Motor neuron (in vitro differentiated cells): ENCODE results near the gene HS6ST1. TPM values are rescaled to one million over a fixed set of nuclear protein-coding genes. Genes with fewer than 3 reads are reported as not detected.

Experiments
- ATAC-seq, 8 experiments: fragments of 200-7000 bp; cut with Tn5 transposase; replicated peaks in 6 of 8; 2 replicates each; pipeline ENCODE4 v1.8.0; 2021; ENCODE audit warnings: mild to moderate bottlenecking in 8 of 8, moderate library complexity in 8 of 8
- H3K27ac ChIP-seq, 2 donors: fragments of 250-450 bp; sonication (Bioruptor Pico); 2 replicates each; pipeline ENCODE4 v1.9.0; 2021; ENCODE audit warnings: antibody characterized with exemption in 2 of 2, mild to moderate bottlenecking in 2 of 2, moderate library complexity in 1 of 2
- H3K4me1 ChIP-seq, 2 donors: fragments of 250-450 bp; sonication (Bioruptor Pico); replicated peaks in 1 of 2; 2 replicates each; pipeline ENCODE4 v1.6.1; 2021; ENCODE audit warnings: antibody characterized with exemption in 2 of 2, mild to moderate bottlenecking in 2 of 2, moderate library complexity in 1 of 2
- H3K4me3 ChIP-seq, 5 donors: fragments of 250-450 bp; sonication (Bioruptor Pico); 2 replicates each; pipeline ENCODE4 v1.9.0; 2021; ENCODE audit warnings: antibody characterized with exemption in 5 of 5, mild to moderate bottlenecking in 5 of 5, moderate library complexity in 4 of 5
- WGBS, 10 experiments: fragments of 450-650 bp; shearing (Covaris generic); methylation state at CpG; one replicate each; pipeline ENCODE4 v1.0.0; 2022; 5-methylcytosine and 5-hydroxymethylcytosine counted together
- in situ Hi-C, 9 experiments: fragments of 400-800 bp; cut with MboI; loops; one replicate each; pipeline ENCODE4 v1.15.0; 2021; ENCODE audit warnings: low sequenced_read_pairs in 9 of 9, low pct_unique_long_range_greater_than_20kb in 2 of 9; ENCODE audit not compliant: unreplicated experiment in 9 of 9
- total RNA-seq, 8 experiments: library from RNA; unstranded; fragments of 300-600 nt; gene quantifications; 2 replicates each; pipeline versions ENCODE4 v1.2.3 to v1.2.4, GENCODE V29; 2022

Gene HS6ST1
- total RNA-seq, 8 experiments from 2014 or later: 8.4 to 111 (median 54.1) TPM

DNA sequence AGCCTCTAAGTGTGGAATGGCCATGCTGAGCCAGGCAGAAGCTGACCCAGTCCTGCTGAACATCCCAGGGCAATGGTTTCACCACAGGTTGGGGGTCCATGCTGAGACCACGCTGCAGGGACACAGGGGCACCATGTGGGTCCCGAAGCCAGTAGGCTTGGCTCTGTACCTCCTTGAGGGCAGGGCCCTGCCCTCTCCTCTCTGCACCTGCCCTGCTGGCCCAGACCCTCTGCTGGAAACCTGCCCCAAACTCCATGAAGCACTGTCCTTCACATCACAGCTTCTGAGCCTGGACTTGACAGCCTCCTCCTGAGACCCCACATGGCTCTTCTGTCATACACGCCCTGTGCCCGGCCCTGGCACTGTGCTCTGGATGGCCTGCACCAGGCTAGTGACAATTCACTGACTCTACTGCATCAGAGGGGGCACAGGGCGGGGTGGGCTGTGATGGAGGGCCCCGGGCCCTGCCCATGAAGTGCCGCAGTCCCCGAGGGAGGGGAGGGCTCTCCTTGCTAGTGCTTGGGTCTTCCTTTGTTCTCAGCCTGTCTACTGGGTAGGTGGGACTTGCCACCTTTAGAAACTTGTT is 24.7 kb downstream of the HS6ST1 start:
- Histone ChIP-seq H3K4me3 (no peak overlapping the region), H3K4me1 (peaks cover 9 to 27% of the 10 kb centered on the region in 2 donors), H3K27ac (peak overlapping the region in 1 of 2 donors; percentile 36)
- ATAC-seq: no peak
- 100% methylated on average over 1 to 2 of the region's 8 CpGs; no CpG with 5 or more reads in 7 of the 10 experiments for WGBS, 10 experiments
- in situ Hi-C loops: no loop called here

DNA sequence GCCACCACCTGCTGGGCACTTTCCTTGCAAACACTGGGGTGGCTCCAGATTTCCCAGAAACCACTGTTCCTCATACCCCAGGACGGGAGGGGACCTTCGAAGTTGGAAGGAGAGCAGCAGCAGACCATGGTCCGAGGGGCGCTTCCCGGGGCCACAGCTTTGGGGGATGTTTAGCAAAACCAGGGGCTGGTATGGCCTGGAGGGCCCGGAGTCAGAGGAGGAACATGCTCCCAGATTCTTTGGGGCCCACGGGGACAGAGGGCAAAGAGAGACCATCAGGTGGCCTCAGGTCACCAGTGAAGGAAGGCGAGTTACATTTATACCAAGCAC is 25.3 kb downstream of the HS6ST1 start:
- Histone ChIP-seq H3K4me3 (no peak overlapping the region), H3K4me1 (peaks cover 14 to 27% of the 10 kb centered on the region in 2 donors), H3K27ac (no peak overlapping the region)
- 77 to 100% methylated on average over 4 to 5 of the region's 8 CpGs; no CpG with 5 or more reads in 8 of the 10 experiments for WGBS, 10 experiments
- in situ Hi-C loops: no loop called here
- ATAC-seq: no peak

DNA sequence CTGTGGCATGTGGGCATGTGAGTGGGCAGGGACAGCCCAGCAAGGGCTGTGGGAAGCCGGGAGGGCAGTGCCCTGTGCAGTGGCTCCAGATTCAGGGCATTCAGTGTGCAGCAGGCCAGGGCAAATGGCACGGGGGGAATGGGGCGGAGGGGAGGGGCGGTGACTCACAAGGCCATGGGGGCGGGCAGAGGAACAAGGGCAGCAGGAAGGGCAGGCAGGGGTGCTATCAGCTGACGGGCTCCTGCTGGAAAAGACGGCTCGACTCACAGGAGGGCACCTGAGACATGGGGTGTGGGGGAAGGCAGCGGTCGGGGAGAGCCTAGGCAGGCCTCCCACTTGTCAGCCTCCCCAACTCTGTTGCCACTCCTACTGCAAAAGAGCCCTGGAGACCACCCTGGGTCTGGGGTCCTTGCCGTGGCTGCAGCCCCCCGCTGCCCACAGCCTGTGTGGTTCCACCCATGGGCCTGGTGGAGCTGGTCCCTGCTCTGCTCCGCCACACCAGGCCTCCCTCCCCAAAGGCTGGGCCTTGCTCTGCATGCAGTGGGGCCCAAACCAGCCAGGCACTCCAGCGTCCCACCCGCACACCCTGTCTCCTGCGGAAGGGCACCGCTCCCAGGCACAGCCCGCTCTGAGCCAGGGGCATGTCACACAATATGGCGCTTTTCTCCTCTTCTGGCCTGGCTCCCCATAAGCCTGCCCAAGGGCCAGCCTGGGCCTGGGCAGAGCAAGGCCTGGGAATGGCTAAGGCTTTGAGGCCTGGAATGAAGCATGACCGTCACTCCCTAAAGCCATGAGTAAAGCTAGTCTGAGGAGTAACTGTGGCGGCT is 25.9 kb downstream of the HS6ST1 start:
- ATAC-seq: peak in 5 of 8 experiments; percentile 18 to 42 (median 25)
- in situ Hi-C loops: no loop called here
- Histone ChIP-seq H3K27ac (no peak overlapping the region), H3K4me1 (peaks cover 15 to 27% of the 10 kb centered on the region in 2 donors), H3K4me3 (no peak overlapping the region)
- WGBS, 10 experiments: 94 to 100% (median 100%) methylated on average over 1 to 7 of the region's 21 CpGs; no CpG with 5 or more reads in 7 of the 10 experiments

DNA sequence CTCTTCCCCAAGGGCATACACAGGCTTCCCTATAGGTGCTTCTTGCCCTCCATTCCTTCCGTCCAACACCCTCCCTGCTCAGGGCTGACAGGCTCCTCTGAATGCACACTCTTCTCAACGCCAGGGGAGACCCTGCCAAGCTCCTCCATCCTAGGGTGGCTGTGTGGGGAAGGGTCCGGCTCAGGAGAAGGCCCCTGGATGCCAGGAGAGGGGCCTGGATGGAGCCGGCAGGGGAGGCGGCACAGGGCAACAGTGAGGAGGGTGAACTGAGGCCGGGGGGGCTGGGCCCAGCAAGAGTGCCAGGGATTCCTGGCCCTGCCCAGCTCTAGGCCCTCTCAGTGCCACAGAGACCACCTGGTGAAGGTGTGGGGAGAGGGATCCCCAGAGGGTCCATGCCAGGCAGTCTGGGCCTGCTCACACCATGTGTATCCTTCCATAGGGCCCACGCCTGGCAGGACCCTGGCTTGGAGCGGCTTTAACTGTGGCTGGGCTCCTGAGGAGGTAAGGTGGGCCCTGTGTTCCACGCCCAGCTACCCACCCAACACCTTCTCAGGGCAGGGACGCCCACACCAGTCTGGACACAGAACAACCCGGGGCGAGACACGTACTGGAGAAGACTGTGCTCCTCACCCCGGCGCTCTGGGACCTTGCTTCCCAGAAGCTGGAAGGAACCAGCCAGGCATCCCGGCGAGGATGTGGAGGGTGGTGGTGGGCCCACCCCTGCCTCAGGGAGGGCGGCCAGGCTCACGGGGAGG is 26.6 kb downstream of the HS6ST1 start:
- 97 to 100% (median 100%) methylated on average over 1 to 6 of the region's 19 CpGs; no CpG with 5 or more reads in 7 of the 10 experiments for WGBS, 10 experiments
- ATAC-seq: peak in 4 of 8 experiments; percentile 3 to 15 (median 6)

DNA sequence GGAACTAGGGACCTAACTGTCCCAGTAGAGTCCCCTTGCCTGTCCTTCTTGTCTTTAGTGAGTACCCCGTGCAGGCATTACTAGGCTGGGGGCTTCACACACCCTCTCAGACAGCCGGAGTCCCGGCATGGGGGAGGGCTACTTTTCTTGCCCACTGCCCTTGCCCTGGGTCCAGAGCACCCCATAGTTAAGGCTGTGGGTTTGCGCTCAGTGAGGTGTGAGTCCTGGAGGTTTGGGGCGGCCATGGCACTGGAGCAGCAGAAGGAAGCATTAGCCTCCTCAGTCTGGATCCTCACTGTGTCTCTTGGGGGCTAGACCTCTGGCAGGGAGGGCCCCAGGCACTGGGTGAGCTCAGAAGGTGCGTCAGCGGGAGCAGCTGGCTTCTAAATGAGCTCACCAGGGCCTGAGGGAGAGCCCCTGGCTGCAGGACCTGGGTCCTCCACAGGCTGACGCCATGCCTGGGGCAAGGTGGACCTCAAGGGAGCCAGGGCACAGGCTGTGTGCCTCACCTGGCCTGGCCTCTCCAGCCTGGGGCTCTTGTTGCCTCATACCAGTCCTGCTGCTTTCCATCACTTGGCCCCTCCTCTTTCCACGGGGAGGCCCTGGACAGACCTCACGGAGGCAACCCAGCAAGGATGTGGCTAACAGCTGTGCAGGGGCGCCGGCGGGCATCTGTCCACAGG is 27.4 kb downstream of the HS6ST1 start:
- in situ Hi-C loops: no loop called here
- ATAC-seq: peak in 5 of 8 experiments; percentile 48 to 62 (median 51)
- Histone ChIP-seq H3K27ac (no peak overlapping the region), H3K4me1 (peaks cover 28 to 34% of the 10 kb centered on the region in 2 donors), H3K4me3 (no peak overlapping the region)
- 40 to 100% (median 89%) methylated on average over 1 to 6 of the region's 13 CpGs; no CpG with 5 or more reads in 4 of the 10 experiments for WGBS, 10 experiments

More for the DNA sequence above, 26.6 kb downstream of the HS6ST1 start:
- Histone ChIP-seq H3K4me1 (peaks cover 21 to 27% of the 10 kb centered on the region in 2 donors), H3K27ac (no peak overlapping the region), H3K4me3 (no peak overlapping the region)
- in situ Hi-C loops: no loop called here

DNA sequence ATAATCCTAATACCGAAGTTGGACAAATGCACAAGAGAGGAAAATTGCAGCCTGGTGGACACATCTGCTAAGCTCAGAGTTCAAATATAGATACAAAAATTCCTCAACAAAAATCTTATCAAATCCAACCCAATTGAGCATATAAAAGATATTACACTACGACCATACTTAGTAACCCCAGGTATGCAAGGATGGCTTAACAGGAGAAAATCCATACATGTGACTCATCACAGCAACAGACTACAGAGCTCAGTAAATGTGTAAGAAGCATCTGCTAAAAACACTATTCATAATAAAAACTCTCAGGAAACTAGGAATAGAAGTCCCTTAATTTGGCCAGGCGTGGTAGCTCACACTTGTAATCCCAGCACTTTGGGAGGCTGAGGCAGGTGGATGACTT is 28.3 kb downstream of the HS6ST1 start:
- Histone ChIP-seq H3K27ac (no peak overlapping the region), H3K4me3 (no peak overlapping the region), H3K4me1 (peaks cover 30 to 31% of the 10 kb centered on the region in 2 donors)
- in situ Hi-C loops: no loop called here
- WGBS, 10 experiments: 84 to 100% (median 100%) methylated on average over 1 to 3 of the region's 3 CpGs; no CpG with 5 or more reads in 1 of the 10 experiments
- ATAC-seq: no peak

DNA sequence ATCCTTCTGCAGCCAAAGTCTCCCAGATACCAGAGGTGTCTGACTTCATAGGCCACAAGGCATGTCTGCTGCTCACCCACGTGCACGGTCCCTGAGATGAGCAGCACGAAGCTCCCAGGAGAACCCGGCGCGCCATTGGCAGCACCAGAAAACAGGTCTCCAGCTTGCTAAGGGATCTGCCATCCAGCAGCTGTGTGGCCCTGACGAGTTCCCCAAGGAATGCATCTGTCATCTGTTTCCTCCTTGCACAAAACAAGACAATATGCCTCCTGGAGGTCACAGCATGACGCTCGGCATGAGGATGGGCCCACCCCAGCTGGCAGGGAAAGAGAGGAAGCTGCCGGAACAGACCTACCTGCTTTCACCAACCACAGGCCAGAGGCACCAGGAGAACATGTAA is 29.2 kb downstream of the HS6ST1 start:
- peaks cover 23 to 30% of the 10 kb centered on the region in 2 donors for H3K4me1 ChIP-seq
- peak in 4 of 8 experiments; percentile 15 to 39 (median 28) for ATAC-seq
- WGBS, 10 experiments: 20 to 80% (median 49%) methylated on average over 1 to 5 of the region's 10 CpGs; no CpG with 5 or more reads in 6 of the 10 experiments
- no peak overlapping the region for H3K27ac ChIP-seq
- H3K4me3 ChIP-seq: no peak overlapping the region
- in situ Hi-C loops: no loop called here

DNA sequence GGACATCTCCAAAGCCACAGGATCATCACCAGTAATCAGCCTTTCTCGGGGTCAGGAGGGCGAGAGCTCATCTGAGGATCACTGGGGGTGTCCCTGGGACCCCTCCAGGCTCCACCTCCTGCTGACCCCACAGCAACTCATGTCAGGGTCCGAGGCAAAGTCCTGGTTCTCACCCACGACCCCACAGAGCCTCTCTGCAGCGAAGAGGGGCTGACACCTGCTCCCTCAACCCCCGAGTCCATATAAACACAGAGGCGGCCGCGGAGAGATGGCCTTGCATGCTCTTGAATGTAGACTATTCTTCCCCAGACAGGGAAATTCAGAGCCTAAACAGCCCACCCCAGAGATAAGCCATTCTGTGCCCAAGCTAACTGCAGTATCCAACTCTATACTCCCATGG is 29.9 kb downstream of the HS6ST1 start:
- Histone ChIP-seq H3K4me3 (no peak overlapping the region), H3K4me1 (peaks cover 17 to 30% of the 10 kb centered on the region in 2 donors), H3K27ac (no peak overlapping the region)
- in situ Hi-C loops: no loop called here
- ATAC-seq: no peak
- WGBS, 10 experiments: 67 to 91% (median 83%) methylated on average over 1 to 9 of the region's 9 CpGs; no CpG with 5 or more reads in 6 of the 10 experiments

DNA sequence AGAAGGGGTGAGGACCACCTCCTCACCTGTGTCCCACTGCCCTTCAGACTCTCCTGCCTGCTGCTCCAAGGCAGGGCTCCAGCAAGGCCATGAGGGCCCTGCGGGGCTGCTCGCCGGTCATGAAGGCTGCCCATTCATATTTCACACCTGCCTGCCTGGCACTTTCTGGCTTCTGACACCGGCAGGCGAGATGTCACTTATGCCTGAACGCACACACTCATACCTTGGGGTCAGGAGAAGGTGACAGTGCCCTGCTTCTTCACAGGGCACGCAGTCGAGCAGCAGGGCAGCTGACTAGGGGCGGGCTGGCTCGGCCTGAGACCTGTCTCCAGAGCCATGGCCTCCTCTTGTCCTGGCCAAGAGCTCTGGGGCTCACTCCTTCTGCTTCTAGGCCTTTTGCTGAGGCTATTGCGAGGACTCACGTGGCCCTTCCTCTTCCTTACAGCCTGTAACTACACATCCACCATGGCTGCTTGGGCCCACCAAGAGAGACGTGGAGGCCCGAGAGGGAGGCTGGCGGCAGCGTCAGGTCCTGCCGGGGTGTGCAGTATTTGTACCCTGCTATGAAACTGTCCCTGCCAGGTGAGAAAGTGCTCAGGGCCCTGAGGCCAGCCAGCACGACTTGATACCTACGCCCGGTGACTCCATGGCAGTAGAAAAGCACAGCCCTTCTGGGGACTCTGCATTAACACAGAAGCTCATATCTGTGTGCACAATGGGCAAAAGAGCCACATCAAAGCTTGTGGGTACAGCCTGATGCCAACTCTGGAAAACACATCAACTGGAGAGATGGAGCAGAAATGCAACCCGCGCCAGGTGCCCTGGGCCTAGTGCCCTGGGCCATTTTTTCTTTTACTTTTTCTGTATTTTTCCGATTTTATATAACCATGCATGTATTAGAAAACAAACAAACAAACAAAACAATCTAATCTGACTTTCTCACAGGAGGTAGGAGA is 30.6 kb downstream of the HS6ST1 start:
- in situ Hi-C loops: no loop called here
- ATAC-seq: no peak
- peaks cover 18 to 32% of the 10 kb centered on the region in 2 donors for H3K4me1 ChIP-seq
- 93 to 100% (median 100%) methylated on average over 1 to 6 of the region's 23 CpGs; no CpG with 5 or more reads in 3 of the 10 experiments for WGBS, 10 experiments
- H3K4me3 ChIP-seq: no peak overlapping the region
- no peak overlapping the region for H3K27ac ChIP-seq

DNA sequence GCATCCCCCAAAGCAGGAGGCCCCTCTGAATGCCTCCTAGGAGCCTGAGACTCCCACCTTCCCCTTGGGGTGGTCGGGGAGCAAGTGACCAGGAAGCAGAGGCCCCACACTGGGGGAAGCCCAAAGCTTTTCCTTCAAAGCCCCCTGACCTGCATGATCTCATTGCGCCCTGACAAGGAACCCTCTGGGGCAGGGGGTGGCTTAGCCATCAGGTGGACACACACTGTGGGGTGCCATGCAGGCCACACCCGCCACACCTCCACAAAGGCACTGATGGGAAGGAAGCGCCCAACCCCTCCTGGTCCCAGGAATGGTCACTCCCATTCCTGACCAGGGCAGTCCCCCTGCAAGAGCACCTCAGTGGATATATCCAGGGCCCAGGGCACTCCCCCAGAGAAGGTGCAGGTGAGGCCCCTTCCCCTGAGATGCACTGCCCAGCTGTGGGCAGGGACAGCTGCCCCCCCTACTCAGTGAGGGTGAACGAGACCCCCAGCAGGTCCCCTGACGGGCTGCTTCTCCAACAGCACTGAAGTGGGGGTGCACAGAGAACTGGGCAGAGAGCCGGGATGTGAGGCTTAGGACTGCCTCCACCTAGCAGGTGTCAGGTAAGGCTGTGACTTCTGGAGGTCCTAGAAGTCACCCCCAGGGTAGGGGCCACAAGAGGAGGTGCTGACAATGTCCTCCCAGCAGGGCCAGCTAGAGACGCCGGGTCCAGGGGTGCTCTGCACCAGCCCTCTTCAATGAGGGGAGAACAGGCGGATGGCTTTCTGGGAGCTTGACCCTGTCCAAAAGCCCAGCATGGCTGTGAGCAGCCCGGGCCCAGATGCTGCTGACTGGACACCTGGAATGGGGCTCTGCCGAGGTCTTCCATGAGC is 31.5 kb downstream of the HS6ST1 start:
- WGBS, 10 experiments: 40 to 100% (median 88%) methylated on average over 1 to 5 of the region's 12 CpGs; no CpG with 5 or more reads in 5 of the 10 experiments
- ATAC-seq: no peak
- in situ Hi-C loops: no loop called here
- Histone ChIP-seq H3K4me1 (peaks cover 20 to 33% of the 10 kb centered on the region in 2 donors), H3K27ac (no peak overlapping the region), H3K4me3 (no peak overlapping the region)
